RWPE2 (cell line): Measurements from ENCODE around the gene GARNL3.

Source experiments
- ATAC-seq: fragments of 200-7000 bp; cut with Tn5 transposase; 3 replicates; pipeline ENCODE4 v1.9.1; 2021; ENCODE audit warnings: low read depth
- DNase-seq: peaks from one replicate; pipeline ENCODE4 v3.0.0-alpha.2; 2020; ENCODE audit warnings: low spot score
- H3K27ac ChIP-seq: fragments of 450-650 bp; 2 replicates; pipeline ENCODE4 v1.5.1; 2017; ENCODE audit warnings: mild to moderate bottlenecking; ENCODE audit not compliant: poor library complexity, severe bottlenecking
- H3K27me3 ChIP-seq: fragments of 250-450 bp; sonication (Bioruptor Pico); 2 replicates; pipeline ENCODE4 v1.5.1; 2021; ENCODE audit warnings: mild to moderate bottlenecking, moderate library complexity; ENCODE audit not compliant: insufficient read depth, poor library complexity, severe bottlenecking
- H3K36me3 ChIP-seq: fragments of 250-450 bp; sonication (Bioruptor Pico); 2 replicates; pipeline ENCODE4 v1.5.1; 2020; ENCODE audit warnings: low read depth, mild to moderate bottlenecking, moderate library complexity
- H3K4me1 ChIP-seq: fragments of 250-450 bp; sonication (Bioruptor Pico); 2 replicates; pipeline ENCODE4 v1.5.1; 2021; ENCODE audit warnings: mild to moderate bottlenecking, moderate library complexity; ENCODE audit not compliant: insufficient read depth, poor library complexity, severe bottlenecking
- H3K4me3 ChIP-seq: fragments of 250-450 bp; sonication (Bioruptor Pico); 2 replicates; pipeline ENCODE4 v1.5.1; 2021; ENCODE audit warnings: mild to moderate bottlenecking, moderate library complexity; ENCODE audit not compliant: severe bottlenecking
- H3K9me3 ChIP-seq: fragments of 250-450 bp; sonication (Bioruptor Pico); 2 replicates; pipeline ENCODE4 v1.5.1; 2021; ENCODE audit warnings: mild to moderate bottlenecking, moderate library complexity; ENCODE audit not compliant: severe bottlenecking
- CTCF ChIP-seq: fragments of 450-650 bp; IDR thresholded peaks from one replicate; pipeline ENCODE4 v1.5.1; 2017; ENCODE audit warnings: mild to moderate bottlenecking, moderate library complexity; ENCODE audit not compliant: poor library complexity, severe bottlenecking

GARNL3 gene

GRCh38 chr9:127422787-127423186 lies 158.2 kb downstream of the GARNL3 start:
- no peak for ATAC-seq
- TF ChIP-seq CTCF = no peak
- Histone ChIP-seq H3K27me3 (no peaks in the 10 kb centered on the region), H3K36me3 (no peaks in the 10 kb centered on the region), H3K4me1 (peaks cover 5% of the 10 kb centered on the region), H3K9me3 (no peaks in the 10 kb centered on the region), H3K27ac (peak overlapping the region; percentile 65), H3K4me3 (peak overlapping the region; percentile 63)
- DNase-seq = no peak

- peaks cover 4% of the 10 kb centered on the region; the same call in 1 of the 2 replicates for H3K36me3 ChIP-seq
- no peaks in the 10 kb centered on the region for H3K27me3 ChIP-seq
- no peak for TF ChIP-seq CTCF
- peak; percentile 19 for ATAC-seq
- peak overlapping the region; percentile 63 for H3K4me3 ChIP-seq
- DNase-seq = no peak
- H3K4me1 ChIP-seq = peaks cover 3% of the 10 kb centered on the region
- H3K27ac ChIP-seq = peak overlapping the region; percentile 65
- no peaks in the 10 kb centered on the region for H3K9me3 ChIP-seq
Measured at GRCh38 chr9:127423476-127423933, 158.9 kb downstream of the GARNL3 start.

- Histone ChIP-seq H3K4me1 (peaks cover 3% of the 10 kb centered on the region), H3K27me3 (no peaks in the 10 kb centered on the region), H3K36me3 (peaks cover 10% of the 10 kb centered on the region; the same call in 1 of the 2 replicates), H3K4me3 (peak within 1 kb of the TSS; percentile 63), H3K9me3 (no peaks in the 10 kb centered on the region), H3K27ac (peak within 1 kb of the TSS; percentile 65)
- no peak for TF ChIP-seq CTCF
- DNase-seq = peak; percentile 91
- peak; percentile 90 for ATAC-seq
Measured at GRCh38 chr9:127423934-127424675, 159.5 kb downstream of the GARNL3 start, which contains the start of gene ZNF79. TSS of gene ZNF79 (plus strand) at chr9:127424382. CDS start at chr9:127424788, 406 bp downstream.

- DNase-seq (no peak), ATAC-seq (no peak; the same call in 2 of the 3 replicates)
- H3K4me3 ChIP-seq = peak overlapping the region; percentile 63
- H3K27me3 ChIP-seq = no peaks in the 10 kb centered on the region
- H3K9me3 ChIP-seq = no peaks in the 10 kb centered on the region
- H3K27ac ChIP-seq = peak overlapping the region; percentile 65
- TF ChIP-seq CTCF = no peak
- peaks cover 3% of the 10 kb centered on the region for H3K4me1 ChIP-seq
- peaks cover 13% of the 10 kb centered on the region for H3K36me3 ChIP-seq
Measured at GRCh38 chr9:127424676-127424999, 160.1 kb downstream of the GARNL3 start.

GRCh38 chr9:127426756-127427155 lies 162.2 kb downstream of the GARNL3 start:
- TF ChIP-seq CTCF = no peak
- ATAC-seq = no peak
- Histone ChIP-seq H3K27me3 (no peaks in the 10 kb centered on the region), H3K4me1 (peaks cover 3% of the 10 kb centered on the region), H3K9me3 (no peaks in the 10 kb centered on the region), H3K27ac (no peak overlapping the region), H3K36me3 (peaks cover 30% of the 10 kb centered on the region), H3K4me3 (no peak overlapping the region)
- no peak for DNase-seq
